Germinal center (tissue), 1 donor: ENCODE data around the gene BARX2.

Experiments
- DNase-seq: peaks from one replicate; pipeline ENCODE4 v3.0.0; 2012; ENCODE audit warnings: mixed read lengths, low spot score

Gene BARX2

DNA sequence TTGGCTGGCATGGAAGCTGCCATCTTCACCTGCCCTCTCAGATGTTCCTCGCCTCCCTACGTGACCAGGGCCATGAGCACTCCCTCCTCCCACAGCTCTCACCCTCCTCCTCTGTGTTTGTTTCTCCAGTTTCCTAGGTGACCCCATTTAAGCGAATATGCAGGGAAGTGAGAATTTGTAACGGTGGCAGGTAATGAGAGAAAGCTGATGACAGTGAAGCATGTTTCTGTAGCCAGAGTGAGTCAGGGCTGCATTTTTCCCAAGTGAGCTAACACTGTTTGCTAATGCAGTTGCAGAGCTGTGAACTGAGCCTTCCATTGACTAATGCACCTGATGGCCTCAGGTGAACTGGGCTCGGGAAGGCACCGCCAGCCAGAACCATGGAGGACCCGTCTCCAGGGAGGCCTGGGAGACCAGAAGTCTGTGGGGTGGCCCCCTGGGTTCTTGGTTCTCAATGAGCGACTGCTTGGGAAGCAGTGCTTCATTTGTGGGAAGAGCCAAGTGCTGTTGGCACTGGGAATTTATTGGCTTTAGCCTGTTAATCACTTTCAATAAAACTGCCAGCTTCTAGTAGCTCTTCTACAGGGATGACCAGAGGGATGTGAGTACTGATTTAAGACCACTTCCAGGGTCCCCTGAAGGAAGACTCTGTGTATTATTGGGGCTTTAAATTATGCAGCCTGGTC lies 64.5 kb downstream of the BARX2 start:
- DNase-seq: no peak

DNA sequence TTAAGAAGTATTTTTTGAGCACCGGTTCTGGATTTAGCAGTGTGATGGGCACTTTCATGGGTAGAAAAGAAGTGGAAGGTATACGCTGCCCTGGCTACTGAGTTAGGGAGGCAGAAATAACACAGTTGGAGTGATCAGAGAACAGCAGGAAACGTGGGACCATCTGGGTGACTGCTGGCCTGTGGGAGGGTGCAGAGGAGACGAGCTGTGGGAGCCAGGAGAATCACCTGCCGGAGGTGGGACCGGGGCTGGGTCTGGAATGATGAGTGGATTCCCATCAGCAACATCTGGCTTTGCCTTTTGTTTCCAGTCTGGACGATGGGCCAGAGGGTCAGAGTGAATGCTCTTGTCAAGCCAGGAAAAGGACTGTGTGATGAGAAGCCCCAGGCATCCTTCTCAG lies 66.5 kb downstream of the BARX2 start:
- no peak for DNase-seq

DNA sequence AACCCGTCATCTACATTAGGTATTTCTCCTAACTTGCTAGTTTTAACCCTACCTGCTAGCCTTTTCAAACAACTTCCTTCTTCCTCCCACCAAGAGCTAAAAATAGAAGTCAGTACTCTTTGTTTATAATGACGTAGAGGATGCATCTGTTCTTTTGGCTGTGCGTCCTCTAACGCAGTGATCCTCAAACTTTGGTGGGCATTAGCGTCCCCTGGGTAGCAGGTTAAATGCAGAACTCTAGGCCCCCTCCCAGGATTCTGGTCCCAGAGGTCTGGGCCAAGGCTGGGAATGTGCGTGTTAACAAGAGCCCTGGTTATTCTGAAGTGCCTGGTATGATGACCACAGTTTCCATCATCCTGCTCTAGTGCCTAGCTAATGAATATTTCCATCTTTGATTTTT lies 67.6 kb downstream of the BARX2 start:
- DNase-seq: no peak

DNA sequence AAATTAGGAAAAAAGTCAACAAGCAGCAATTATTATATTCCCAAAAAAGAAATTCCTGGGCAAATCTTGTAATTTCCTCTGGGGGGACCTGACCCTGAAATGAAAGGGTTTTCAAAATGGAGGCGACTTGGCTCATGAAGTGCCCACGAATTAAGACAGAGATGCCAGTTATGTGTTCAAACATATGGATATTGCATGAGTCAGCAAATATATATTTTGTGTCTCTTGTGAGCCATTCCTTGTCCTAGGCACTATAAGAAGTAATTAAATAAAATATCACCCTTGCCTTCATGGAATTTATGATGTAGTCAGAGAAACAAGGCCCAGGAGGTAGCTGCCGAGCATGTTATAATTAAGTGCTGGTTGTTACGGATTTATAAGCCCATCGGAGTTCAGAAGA lies 68.6 kb downstream of the BARX2 start:
- no peak for DNase-seq

DNA sequence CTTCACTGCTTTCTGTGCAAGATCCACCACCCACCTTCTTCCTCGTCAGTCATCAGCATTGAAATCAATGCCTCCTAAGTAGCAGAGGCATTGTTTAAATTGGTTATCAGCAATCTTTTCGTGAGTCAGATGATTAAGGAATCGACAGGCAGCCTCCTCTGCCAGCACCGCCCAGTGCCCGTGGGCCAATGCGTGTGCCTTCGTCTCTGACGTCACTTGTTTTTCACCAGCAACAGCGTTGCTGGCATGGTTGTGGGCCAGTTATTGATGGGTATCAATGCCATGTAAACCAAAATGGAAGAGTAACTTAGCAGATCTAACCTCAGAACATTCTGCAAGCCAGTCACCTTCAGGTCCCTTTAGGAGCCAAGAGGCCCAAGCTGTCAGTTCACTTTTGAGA lies 69.6 kb downstream of the BARX2 start:
- DNase-seq: no peak

DNA sequence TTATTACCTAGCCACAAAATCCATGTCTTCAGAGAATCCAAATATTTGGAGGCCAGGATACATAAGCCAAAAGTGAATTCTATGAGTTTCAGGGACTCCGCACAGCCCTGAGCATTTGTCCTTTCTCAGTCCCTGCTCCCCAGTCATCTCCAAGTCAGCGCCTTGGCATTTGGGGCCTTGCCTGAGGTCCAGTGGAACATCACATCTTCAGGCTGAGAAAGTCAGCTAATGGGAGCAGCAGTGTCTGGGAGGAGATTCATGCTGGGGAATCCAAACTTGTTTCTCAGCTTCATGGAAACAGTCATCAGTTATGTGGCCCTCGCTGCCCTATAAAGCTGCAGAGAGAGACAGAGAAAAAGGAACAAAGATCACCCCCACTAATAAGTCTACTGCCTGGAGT lies 70.9 kb downstream of the BARX2 start:
- DNase-seq: no peak

DNA sequence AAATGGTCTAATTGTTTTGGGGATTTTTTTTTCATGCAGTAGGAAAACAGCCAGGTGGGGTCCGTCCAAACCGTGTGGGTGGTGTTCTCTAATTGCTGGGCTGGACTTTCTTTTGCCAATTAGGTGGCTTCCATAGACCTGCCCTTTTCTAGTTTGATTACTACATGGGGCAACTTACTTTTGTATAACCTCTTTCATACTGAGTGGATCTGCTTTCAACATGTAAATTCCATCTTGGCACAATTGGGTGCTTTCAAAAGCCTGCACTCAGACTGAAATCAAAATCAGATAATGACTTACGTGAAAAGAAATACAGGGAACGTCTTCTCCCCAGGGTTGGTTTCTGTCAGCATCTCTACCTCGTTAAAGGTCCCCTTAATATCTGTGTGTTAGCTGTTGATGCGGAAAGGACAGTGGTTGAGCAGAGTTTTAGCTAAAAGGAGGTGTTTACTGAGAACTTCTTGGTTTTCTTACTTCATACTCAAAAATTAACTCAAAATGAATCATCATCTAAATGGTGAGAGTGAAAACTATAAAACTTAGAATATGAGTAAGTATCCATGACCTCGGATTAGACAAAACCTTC lies 72.1 kb downstream of the BARX2 start:
- no peak for DNase-seq

DNA sequence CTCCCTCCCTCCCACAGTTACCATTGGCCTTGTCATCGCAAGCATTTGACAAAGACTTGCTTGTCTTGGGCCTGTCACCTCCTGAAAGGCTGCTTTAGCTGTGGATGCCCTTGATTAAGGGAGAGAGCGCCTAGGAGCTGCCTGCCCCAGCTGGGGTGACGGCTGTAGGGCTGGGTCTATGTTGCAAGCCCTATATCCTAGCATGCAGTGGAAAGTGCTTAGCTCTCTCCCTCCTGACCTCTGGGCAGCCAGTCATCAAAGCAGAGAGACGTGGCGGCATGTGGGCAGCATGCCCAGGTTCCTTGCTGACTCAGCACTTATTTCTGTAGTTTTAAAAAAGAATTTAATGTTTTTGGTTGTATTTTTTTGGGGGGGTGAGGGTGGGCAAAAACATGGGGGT lies 75.9 kb downstream of the BARX2 start:
- DNase-seq: no peak

DNA sequence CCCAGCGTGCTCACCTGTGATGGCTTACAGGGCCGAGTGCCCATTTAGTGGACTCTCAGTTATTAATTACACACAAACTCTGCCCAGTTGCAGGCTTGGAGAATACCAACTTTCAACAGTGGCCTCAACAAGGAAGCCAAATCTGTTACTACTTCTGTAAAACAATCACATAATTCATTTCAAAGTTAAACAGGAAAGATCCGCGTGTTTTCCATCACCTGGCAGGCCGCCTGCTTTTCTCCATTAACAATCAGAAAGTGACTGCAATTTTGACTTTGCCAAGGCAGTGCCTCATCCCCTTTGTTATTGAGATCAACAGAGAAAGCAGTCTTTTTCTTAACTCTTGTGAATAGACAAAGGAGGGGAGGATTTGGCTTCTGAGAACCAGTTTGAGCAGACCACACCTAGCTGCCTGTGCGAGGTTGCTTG lies 77.7 kb downstream of the BARX2 start:
- no peak for DNase-seq

DNA sequence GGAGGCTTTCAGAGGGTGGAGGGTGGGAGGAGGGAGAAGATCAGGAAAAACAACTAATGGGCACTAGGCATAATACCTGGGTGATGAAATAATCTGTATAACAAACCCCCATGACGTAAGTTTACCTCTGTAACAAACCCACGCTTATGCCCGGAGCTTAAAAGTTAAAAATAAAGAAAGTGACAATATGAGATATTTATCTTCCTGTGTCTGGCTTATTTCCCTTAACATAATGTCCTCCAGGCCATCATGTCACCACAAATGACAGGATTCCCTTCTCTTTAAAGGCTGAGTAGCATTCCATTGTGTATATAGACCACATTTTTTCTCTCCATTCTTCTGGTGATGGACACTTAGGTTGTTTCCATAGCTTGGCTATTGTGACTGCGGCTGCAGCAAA lies 79.5 kb downstream of the BARX2 start:
- no peak for DNase-seq

DNA sequence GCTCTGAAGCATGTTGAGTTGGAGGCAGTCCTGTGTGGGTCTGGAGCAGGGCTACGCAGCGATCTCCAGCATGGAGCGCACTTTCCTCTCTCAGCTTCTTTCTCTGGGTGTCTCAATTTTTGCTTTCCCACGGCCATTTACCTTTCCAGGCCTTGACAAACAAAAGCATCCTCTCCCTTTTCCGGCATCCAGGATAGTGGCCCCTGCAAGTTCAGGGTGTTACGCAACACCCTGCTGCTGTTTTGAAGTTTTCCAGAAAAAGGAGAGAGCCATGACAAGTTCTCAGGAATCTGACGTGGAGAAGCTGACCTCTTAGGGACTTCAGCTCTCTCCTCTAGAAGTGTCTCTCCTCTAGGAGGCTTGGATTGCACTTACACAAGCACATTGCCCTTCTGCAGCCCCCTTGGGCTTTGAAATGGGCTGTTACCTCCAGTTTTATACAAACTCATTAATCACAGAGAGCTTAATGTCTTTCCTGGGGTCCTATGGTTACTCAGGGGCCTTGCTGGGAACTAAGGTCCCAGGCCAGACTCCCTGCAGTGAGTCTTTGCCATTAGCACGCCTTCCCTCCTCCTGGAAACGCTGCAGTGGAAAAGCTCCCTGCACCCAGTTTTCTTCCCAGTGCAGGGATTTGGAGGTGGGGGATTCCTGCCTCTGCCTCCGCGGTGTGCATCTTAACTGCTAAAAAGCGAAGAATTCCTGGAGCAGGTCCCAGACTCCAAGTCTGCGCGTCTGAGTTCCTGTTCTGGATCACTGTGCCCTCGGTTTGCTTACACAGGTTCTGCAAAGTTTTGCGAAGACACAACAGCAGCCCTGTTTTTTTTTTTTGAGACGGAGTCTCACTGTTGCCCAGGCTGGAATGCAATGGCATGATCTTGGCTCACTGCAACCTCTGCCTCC lies 80.4 kb downstream of the BARX2 start:
- no peak for DNase-seq

DNA sequence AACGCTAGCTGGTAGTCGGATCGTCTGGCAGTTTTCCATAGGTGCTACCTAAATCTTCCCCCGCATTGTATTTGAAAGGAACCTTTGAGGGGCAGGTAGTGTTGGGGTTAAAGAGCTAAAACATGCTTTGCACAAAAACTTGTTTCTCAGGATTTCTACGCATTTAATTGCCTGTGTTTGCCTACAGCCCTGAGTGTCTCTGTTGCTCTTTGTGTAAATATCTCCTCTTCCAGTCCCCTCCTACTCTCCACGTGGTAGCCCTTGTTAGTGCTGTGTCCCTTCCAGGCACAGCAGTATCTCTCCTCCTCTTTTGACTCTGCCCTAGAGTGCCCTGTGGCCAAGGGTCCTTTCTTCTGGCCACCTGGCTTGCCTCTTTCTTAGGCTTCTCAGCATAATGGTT lies 81.7 kb downstream of the BARX2 start:
- no peak for DNase-seq

DNA sequence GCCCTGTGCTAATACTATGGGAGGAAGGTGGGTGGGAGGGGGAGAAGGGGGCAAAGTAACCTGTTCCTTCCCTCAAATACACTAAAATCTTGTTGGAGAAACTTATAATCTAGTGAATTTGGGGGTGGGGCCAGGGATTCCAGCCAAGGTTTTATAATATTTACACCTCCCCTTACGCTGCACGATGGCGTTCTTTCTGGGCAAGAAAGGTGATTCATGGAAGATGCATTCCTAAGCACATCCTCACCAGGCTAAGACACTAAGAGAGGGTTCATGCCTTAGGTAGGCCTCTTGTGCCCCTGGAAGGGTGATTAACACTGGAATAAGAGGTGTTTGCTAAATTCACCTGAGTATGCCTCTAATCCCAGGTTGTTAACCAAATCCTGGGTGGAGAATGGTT lies 82.6 kb downstream of the BARX2 start:
- no peak for DNase-seq

DNA sequence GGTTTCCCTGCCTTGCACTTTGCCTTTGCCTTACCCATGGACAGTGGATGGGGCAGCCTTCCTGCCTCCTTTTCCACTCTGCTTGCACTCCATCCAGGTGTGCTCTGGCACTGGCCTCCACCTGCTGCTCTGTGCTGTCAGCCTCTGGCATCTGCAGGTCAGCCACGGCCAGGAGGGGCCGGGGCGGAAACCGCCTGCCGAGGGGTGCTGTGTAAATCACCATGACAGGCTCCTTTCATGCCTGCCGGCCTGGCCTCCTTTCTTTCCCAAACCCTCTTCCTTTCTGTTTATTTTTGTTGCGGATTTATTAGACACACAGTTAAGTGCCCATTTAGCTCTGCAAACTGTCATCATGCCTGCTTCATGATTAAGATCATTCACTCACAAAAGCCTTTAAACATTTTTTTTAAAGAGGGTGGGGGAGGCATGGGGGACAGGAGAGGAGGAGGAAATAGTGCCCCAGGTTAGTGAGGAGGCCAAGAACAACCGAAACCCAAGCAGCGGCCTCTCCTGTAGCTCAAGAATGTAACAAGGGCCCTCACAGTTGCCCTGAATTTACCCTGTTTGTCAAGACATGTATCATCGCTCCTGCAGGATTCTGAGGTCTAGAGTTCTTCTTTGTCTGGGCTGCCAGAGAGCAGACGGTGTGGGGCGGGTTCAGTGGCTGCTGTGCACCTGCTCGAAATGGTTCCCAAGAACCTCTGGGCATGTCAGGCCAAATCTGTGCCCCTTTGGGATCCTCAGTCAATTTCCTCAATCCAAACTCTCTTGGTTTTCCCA lies 83.3 kb downstream of the BARX2 start:
- DNase-seq: no peak

DNA sequence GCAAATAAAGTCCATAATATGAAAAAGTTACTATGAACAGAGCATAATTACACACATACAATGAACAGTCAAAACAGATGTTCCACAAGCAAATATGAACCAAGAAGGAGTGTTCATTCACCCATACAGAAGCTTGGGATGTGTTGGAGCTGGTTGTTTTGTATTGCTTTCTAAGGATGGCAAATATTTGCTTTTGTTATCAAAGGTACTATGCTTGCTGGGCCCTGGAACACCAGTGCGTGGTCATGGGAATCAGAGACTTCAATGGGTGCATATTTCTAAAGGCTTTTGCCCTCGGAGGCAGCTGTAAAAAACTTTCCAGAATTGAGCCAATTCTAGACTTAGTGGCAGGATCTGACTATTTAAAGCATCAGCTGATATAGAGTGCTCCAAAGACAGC lies 85.1 kb downstream of the BARX2 start:
- DNase-seq: no peak

DNA sequence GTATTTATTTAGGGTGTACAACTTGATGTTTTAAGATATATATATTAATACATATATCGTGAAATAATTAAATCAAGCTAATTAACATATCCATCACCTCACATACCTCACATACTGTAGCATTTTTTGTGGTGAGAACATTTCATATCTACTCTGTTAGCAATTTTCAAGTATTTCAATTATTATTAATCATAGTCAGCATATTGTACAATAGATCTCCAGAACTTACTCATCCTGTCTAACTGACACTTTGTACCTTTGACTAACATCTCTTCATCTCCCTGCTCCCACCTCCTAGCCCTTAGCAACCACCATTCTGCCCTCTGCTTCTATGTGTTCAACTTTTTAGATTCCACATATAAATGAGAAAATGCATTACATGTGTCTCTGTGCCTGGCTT lies 108.4 kb downstream of the BARX2 start:
- DNase-seq: no peak

DNA sequence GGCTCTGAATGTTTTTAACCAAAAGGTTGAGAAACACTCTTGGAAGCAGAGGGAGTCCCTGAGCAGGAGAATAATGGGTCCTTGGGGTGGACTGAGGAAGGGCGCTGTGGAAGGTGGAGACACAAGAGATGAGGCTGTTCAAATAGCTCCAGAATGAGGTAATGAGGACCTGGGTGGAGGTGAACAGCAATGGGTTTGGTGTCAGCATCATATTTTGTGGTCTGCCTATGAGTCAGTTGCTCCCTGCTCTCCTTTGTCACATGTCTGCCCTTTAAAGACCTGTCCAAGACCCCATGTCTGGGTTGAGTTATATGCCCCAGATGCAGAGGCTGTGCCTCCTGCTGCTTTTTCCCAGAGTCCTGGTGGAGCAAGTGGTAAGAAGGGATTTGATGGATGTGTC lies 113.6 kb downstream of the BARX2 start:
- DNase-seq: no peak

DNA sequence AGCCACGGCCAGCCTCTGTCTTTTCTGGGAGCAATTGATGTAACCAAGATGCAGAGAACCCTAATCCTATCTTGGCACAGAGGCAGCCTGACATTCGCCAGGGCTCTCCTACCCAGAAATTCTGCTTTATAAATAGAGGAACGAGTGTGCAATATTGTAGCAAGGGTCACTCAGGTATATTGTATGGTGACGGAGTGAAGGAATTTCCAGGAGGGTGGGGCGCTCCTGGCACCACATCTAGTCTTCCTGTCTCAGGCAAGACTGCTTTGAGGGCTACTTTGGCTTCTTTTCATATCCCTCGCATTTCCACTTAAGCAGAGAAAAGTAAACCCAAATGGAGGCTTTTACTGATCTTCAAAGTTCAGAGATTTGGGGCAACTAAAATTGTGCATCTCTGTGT lies 114.4 kb downstream of the BARX2 start:
- DNase-seq: no peak

DNA sequence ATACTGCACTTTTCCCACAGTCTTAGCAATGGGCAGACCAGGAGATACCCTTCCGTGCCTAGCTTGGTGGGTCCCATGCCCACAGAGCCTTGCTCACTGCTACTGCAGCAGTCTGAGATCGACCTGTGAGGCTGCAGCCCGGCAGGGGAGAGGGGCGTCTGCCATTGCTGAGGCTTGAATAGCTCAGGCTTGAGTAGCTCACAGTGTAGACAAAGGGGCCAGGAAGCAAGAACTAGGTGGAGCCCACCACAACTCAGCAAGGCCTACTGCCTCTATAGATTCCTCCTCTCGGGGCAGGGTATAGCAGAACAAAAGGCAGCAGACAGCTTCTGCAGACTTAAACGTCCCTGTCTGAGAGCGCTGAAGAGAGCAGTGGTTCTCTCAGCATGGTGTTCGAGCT lies 118.1 kb downstream of the BARX2 start:
- no peak for DNase-seq
